Stimulated activated naive B cell treated with anti-CD40 and anti-IgM and Interleukin-4, amounts not matched to agents 10 μg/mL and 1 μg/mL and 100 μg/mL, for 72 hours (primary cell): ENCODE results near the gene TUBB2A.
"Not testable (repeated sequence)": the region's sequence is repeated elsewhere in the genome, so short reads cannot be mapped to it uniquely, and the experiment has no call there.

Experiments used
- ATAC-seq, 2 donors: fragments of 150-1000 bp; cut with Tn5 transposase; replicated peaks; 2 replicates each; pipeline ENCODE4 v1.10.0; 2021; ENCODE audit warnings: moderate library complexity in 1 of 2
- DNase-seq: peaks from one replicate; pipeline ENCODE4 v3.0.0; 2021
- H3K27ac Mint-ChIP-seq: one replicate; pipeline ENCODE4 v1.8.0; 2022; ENCODE audit warnings: mild to moderate bottlenecking, mixed read lengths
- H3K27me3 Mint-ChIP-seq, 2 donors: one replicate each; pipeline ENCODE4 v1.8.0; 2022; ENCODE audit warnings: mixed read lengths in 2 of 2
- H3K36me3 Mint-ChIP-seq, 2 donors: one replicate each; pipeline ENCODE4 v1.8.0; 2022; ENCODE audit warnings: mixed read lengths in 2 of 2, mild to moderate bottlenecking in 1 of 2
- H3K4me1 Mint-ChIP-seq, 2 donors: one replicate each; pipeline ENCODE4 v1.8.0; 2022; ENCODE audit warnings: mixed read lengths in 2 of 2, mild to moderate bottlenecking in 1 of 2
- H3K4me3 Mint-ChIP-seq, 2 donors: one replicate each; pipeline ENCODE4 v1.8.0; 2022; ENCODE audit warnings: mild to moderate bottlenecking in 2 of 2, mixed read lengths in 2 of 2, moderate library complexity in 1 of 2
- H3K9me3 Mint-ChIP-seq, 2 donors: one replicate each; pipeline ENCODE4 v1.8.0; 2022; ENCODE audit warnings: mixed read lengths in 2 of 2, mild to moderate bottlenecking in 1 of 2

TUBB2A gene

GRCh38 chr6:3171313-3172175, 14.2 kb upstream of the TUBB2A start:
- not testable (repeated sequence) for H3K27ac Mint-ChIP-seq, DNase-seq, H3K36me3 Mint-ChIP-seq, H3K4me3 Mint-ChIP-seq, ATAC-seq, H3K4me1 Mint-ChIP-seq, H3K9me3 Mint-ChIP-seq
- H3K27me3 Mint-ChIP-seq, result peaks cover 11 to 17% of the 10 kb centered on the region in 2 donors

- H3K9me3 Mint-ChIP-seq, ATAC-seq, H3K36me3 Mint-ChIP-seq, H3K4me3 Mint-ChIP-seq, H3K27ac Mint-ChIP-seq, H3K4me1 Mint-ChIP-seq, DNase-seq: not testable (repeated sequence)
- H3K27me3 Mint-ChIP-seq, result peaks cover 5 to 14% of the 10 kb centered on the region in 2 donors
These were observed 13.3 kb upstream of the TUBB2A start for GRCh38 chr6:3170676-3171075.

- H3K36me3 Mint-ChIP-seq, DNase-seq, H3K4me3 Mint-ChIP-seq, ATAC-seq, H3K27ac Mint-ChIP-seq, H3K4me1 Mint-ChIP-seq, H3K9me3 Mint-ChIP-seq: not testable (repeated sequence)
- H3K27me3 Mint-ChIP-seq, result peaks cover 5 to 12% of the 10 kb centered on the region in 2 donors
These were observed 10.7 kb upstream of the TUBB2A start for GRCh38 chr6:3168046-3168445.

- H3K27ac Mint-ChIP-seq, result not testable (repeated sequence)
- peaks cover 0 to 12% of the 10 kb centered on the region in 2 donors for H3K27me3 Mint-ChIP-seq
- peaks cover 10 to 16% of the 10 kb centered on the region in 2 donors for H3K4me1 Mint-ChIP-seq
These were observed 9.3 kb upstream of the TUBB2A start for GRCh38 chr6:3166535-3167225.

GRCh38 chr6:3165631-3166534, 8.5 kb upstream of the TUBB2A start:
- Mint-ChIP-seq H3K4me1 (peaks cover 10 to 16% of the 10 kb centered on the region in 2 donors), H3K36me3 (no peaks in the 10 kb centered on the region), H3K9me3 (no peaks in the 10 kb centered on the region), H3K27ac (no peak overlapping the region), H3K4me3 (no peak overlapping the region), H3K27me3 (peaks cover 0 to 12% of the 10 kb centered on the region in 2 donors)
- ATAC-seq (no peak), DNase-seq (no peak)

More at GRCh38 chr6:3166535-3167225, 9.3 kb upstream of the TUBB2A start:
- ATAC-seq, H3K4me3 Mint-ChIP-seq, DNase-seq, H3K36me3 Mint-ChIP-seq, H3K9me3 Mint-ChIP-seq: not testable (repeated sequence)

GRCh38 chr6:3164388-3164787, 7.0 kb upstream of the TUBB2A start:
- Mint-ChIP-seq H3K36me3 (peaks cover 4 to 8% of the 10 kb centered on the region in 2 donors), H3K4me1 (peaks cover 14 to 30% of the 10 kb centered on the region in 2 donors), H3K4me3 (no peak overlapping the region), H3K27me3 (peaks cover 0 to 12% of the 10 kb centered on the region in 2 donors), H3K9me3 (peaks cover 2 to 4% of the 10 kb centered on the region in 2 donors), H3K27ac (no peak overlapping the region)
- no peak for ATAC-seq
- DNase-seq, result no peak

GRCh38 chr6:3163248-3163594, 5.9 kb upstream of the TUBB2A start:
- peaks cover 2 to 4% of the 10 kb centered on the region in 2 donors for H3K9me3 Mint-ChIP-seq
- H3K27me3 Mint-ChIP-seq, result peaks cover 0 to 12% of the 10 kb centered on the region in 2 donors
- peak; percentile 8 to 11 for ATAC-seq
- no peak for DNase-seq
- peak overlapping the region; percentile 78 to 81 for H3K4me3 Mint-ChIP-seq
- peaks cover 15 to 30% of the 10 kb centered on the region in 2 donors for H3K4me1 Mint-ChIP-seq
- peaks cover 4 to 8% of the 10 kb centered on the region in 2 donors for H3K36me3 Mint-ChIP-seq
- peak overlapping the region; percentile 49 for H3K27ac Mint-ChIP-seq

GRCh38 chr6:3162565-3163247, 5.4 kb upstream of the TUBB2A start:
- peaks cover 17 to 30% of the 10 kb centered on the region in 2 donors for H3K4me1 Mint-ChIP-seq
- H3K9me3 Mint-ChIP-seq, result peaks cover 2 to 4% of the 10 kb centered on the region in 2 donors
- peak overlapping the region; percentile 78 to 81 for H3K4me3 Mint-ChIP-seq
- DNase-seq, result peak; percentile 49
- H3K27me3 Mint-ChIP-seq, result peaks cover 0 to 12% of the 10 kb centered on the region in 2 donors
- H3K27ac Mint-ChIP-seq, result peak overlapping the region; percentile 49
- peak; percentile 84 to 86 for ATAC-seq
- H3K36me3 Mint-ChIP-seq, result peaks cover 4 to 8% of the 10 kb centered on the region in 2 donors

- Mint-ChIP-seq H3K36me3 (peaks cover 4 to 8% of the 10 kb centered on the region in 2 donors), H3K27ac (no peak overlapping the region), H3K9me3 (peaks cover 2 to 4% of the 10 kb centered on the region in 2 donors), H3K4me3 (peak overlapping the region in 1 of 2 donors; percentile 78), H3K27me3 (peaks cover 0 to 8% of the 10 kb centered on the region in 2 donors), H3K4me1 (peaks cover 17 to 30% of the 10 kb centered on the region in 2 donors)
- no peak for DNase-seq
- no peak for ATAC-seq
These were observed 4.7 kb upstream of the TUBB2A start for GRCh38 chr6:3162067-3162497.

GRCh38 chr6:3159805-3160781, 2.7 kb upstream of the TUBB2A start:
- Mint-ChIP-seq H3K27me3 (peaks cover 6 to 8% of the 10 kb centered on the region in 2 donors), H3K36me3 (peaks cover 4 to 14% of the 10 kb centered on the region in 2 donors), H3K9me3 (peaks cover 2 to 4% of the 10 kb centered on the region in 2 donors), H3K27ac (no peak overlapping the region), H3K4me1 (peaks cover 25 to 40% of the 10 kb centered on the region in 2 donors), H3K4me3 (no peak overlapping the region)
- ATAC-seq, result no peak
- DNase-seq, result no peak

- Mint-ChIP-seq H3K4me3 (peak overlapping the region; percentile 82), H3K4me1 (peaks cover 15 to 24% of the 10 kb centered on the region in 2 donors), H3K36me3 (peaks cover 4 to 25% of the 10 kb centered on the region in 2 donors), H3K27ac (peak overlapping the region; percentile 83)
- not testable (repeated sequence) for H3K9me3 Mint-ChIP-seq, H3K27me3 Mint-ChIP-seq
- ATAC-seq (peak; percentile 17 to 31), DNase-seq (peak; percentile 5)
These were observed 887 bp downstream of the TUBB2A start for GRCh38 chr6:3156184-3157130.
